CD4-positive, alpha-beta T cell treated with Interleukin-21 for 1 hour (primary cell): ENCODE results near the gene NT5C.

Source experiments
- DNase-seq: peaks from one replicate; pipeline ENCODE4 v3.0.0-alpha.2; 2020

Gene NT5C

GRCh38 chr17:75090871-75091854, 40.4 kb downstream of the NT5C start:
- no peak for DNase-seq

GRCh38 chr17:75088465-75089417, 42.8 kb downstream of the NT5C start:
- no peak for DNase-seq

- peak; percentile 50 for DNase-seq
Observed at GRCh38 chr17:75087558-75088453, 43.7 kb downstream of the NT5C start, which contains the start of gene SLC16A5. TSS of gene SLC16A5 (plus strand) at chr17:75087954. CDS start at chr17:75093637, 5,683 bp downstream.

DNA sequence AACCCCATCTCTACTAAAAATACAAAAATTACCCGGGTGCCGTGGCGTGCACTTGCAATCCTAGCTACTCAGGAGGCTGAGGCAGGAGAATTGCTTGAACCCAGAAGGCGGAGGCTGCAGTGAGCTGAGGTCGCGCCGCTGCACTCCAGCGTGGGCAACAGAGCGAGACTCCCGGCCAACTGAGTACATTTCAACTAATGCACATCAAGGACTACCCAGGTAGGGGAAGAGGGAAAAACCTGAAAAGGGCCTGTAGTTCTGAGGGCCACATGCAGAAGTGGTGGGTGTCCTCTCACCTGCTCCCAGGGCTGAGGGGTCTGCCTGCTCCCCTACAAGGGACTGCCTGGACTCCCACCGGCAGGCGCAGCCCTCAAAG, 44.4 kb downstream of the NT5C start:
- no peak for DNase-seq

DNA sequence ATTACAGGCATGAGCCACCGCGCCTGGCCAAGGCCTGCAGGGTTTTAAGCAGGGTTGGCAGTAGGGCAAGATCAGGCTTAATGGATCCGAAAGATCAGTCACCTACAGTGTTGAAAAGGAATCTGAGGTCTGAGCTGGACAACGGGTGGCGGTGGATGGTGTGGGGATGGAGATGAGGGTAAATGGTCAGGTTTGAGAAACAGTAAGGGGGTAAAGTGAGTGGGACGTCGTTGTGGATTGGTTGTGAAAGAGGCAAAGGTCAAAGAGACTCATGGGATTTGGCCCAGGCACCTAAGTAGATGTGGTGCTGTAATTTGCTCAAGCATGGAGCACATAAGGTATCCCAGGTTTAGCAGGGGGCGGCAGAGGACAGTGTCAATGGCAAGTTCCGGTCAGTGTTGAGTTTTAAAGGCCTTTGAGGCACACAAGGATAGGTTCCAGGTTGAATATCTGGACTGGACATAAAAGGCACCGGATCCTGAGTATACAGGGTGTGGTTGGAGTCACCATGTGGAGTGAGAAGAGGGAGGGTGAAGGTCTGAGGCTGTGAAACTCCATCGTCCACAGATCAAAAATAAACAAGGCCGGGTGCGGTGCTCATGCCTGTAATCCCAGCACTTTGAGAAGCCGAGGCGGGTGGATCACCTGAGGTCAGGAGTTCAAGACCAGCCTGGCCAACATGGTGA, 44.9 kb downstream of the NT5C start:
- DNase-seq: no peak

- DNase-seq: no peak
Observed at GRCh38 chr17:75084039-75084660, 47.4 kb downstream of the NT5C start.

- no peak for DNase-seq
Observed at GRCh38 chr17:75082683-75083082, 48.9 kb downstream of the NT5C start.

GRCh38 chr17:75081611-75082540, 49.7 kb downstream of the NT5C start:
- DNase-seq: no peak
